Measurements from ENCODE around the gene MBD4. TPM values are rescaled to one million over a fixed set of nuclear protein-coding genes. Genes with fewer than 3 reads are reported as not detected.

MBD4 gene
- total RNA-seq, 4 donors from 2014 or later, result 11.4 to 38.6 (median 18.8) TPM

GRCh38 chr3:129446926-129447325 lies 7.2 kb upstream of the MBD4 start:
- Histone ChIP-seq H3K27me3 (no peaks in the 10 kb centered on the region), H3K27ac (no peak overlapping the region), H3K4me3 (no peak overlapping the region), H3K9me3 (no peaks in the 10 kb centered on the region), H3K36me3 (peaks cover 0 to 11% of the 10 kb centered on the region in 2 donors), H3K4me1 (peaks cover 3 to 48% (median 13%) of the 10 kb centered on the region in 3 donors)
- WGBS, 2 donors (ENCODE audit: low coverage in 1 of 2), result 44% methylated on average over 1 of the region's 1 CpG; no CpG with 5 or more reads in 1 of the 2 donors
- no peak for ATAC-seq
- TF ChIP-seq CTCF (IDR thresholded peaks at IDR 0.05) (no peak), POLR2AphosphoS5 (IDR thresholded peaks at IDR 0.05) (no peak), EP300 (IDR thresholded peaks at IDR 0.05) (no peak), POLR2A (IDR thresholded peaks at IDR 0.05) (no peak)

DNA sequence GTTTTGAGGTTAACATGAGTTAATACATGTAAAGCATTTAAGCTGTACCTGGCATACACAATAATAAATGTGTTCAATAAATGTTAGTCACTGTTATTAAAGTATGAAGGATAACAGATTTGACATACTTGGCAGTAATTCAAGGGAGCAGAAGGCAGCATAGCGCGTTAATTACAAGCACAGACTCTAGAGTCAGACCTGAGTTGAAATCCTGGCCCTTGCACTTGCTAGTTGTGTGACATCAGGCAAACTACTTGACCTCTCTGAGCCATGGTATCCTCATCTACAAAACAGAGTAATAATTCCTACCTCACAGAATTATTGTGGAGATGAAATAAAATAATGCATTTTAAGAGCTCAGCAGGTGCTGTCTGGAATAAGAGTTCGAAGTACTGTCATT lies 5.7 kb upstream of the MBD4 start:
- Histone ChIP-seq H3K36me3 (no peaks in the 10 kb centered on the region), H3K4me1 (peaks cover 11 to 62% (median 23%) of the 10 kb centered on the region in 3 donors), H3K27ac (no peak overlapping the region), H3K27me3 (no peaks in the 10 kb centered on the region), H3K4me3 (no peak overlapping the region), H3K9me3 (no peaks in the 10 kb centered on the region)
- 71 to 81% methylated on average over 3 of the region's 3 CpGs for WGBS, 2 donors (ENCODE audit: low coverage in 1 of 2)
- TF ChIP-seq CTCF (IDR thresholded peaks at IDR 0.05), result no peak
- no peak for ATAC-seq

DNA sequence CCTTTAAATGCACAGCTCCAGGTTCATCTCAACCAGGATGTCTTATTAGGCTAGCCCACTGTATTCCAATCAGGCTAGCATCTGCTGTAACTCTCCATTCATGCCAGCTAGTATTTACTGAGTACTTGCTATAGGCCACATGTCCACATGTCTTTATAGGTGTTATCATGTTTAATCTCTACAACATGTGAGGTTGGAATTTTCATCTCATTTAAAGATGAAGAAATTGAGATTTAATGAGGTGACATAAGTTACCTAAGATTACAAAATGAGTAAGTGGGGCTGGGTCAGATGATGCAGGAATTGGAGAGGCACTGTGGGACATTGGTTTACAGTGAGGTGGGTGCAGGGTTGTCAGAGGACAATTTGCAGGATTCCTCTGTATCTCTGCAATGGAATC lies 3.2 kb upstream of the MBD4 start:
- Histone ChIP-seq H3K9me3 (no peaks in the 10 kb centered on the region), H3K36me3 (no peaks in the 10 kb centered on the region), H3K27ac (peak overlapping the region in 3 of 4 donors; percentile 88 to 92 (median 90)), H3K4me1 (peaks cover 17 to 58% (median 29%) of the 10 kb centered on the region in 3 donors), H3K27me3 (no peaks in the 10 kb centered on the region), H3K4me3 (no peak overlapping the region)
- ATAC-seq, result no peak
- TF ChIP-seq POLR2A (IDR thresholded peaks at IDR 0.05) (no peak), EP300 (IDR thresholded peaks at IDR 0.05) (no peak), CTCF (IDR thresholded peaks at IDR 0.05) (no peak)

DNA sequence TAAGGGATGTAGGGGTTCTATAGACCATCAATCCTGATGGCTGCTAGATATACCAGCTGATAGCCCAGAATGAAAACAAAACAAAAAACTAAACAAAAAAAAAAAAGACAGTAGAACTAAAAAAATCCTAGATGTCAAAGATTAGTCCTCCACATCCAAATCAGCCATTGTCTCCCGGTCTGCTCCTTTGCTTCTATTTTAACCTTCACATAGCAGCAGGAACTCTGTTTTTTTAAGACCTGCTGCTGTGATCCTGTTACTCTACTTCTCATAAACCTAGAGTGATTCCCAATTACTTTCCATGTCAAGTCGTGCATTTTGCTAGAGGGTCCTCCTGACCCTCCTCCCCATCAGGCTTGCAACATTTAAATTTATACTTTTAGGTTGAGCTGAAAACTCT lies 2.7 kb upstream of the MBD4 start:
- H3K4me3 ChIP-seq, result no peak overlapping the region
- no peaks in the 10 kb centered on the region for H3K27me3 ChIP-seq
- H3K9me3 ChIP-seq, result no peaks in the 10 kb centered on the region
- TF ChIP-seq EP300 (IDR thresholded peaks at IDR 0.05) (no peak), POLR2A (IDR thresholded peaks at IDR 0.05) (no peak), CTCF (IDR thresholded peaks at IDR 0.05) (no peak), POLR2AphosphoS5 (IDR thresholded peaks at IDR 0.05) (no peak)
- peak overlapping the region; percentile 59 to 92 (median 89) for H3K27ac ChIP-seq
- WGBS, 2 donors (ENCODE audit: low coverage in 1 of 2), result 32 to 44% methylated on average over 2 of the region's 2 CpGs
- peaks cover 0 to 4% of the 10 kb centered on the region in 2 donors for H3K36me3 ChIP-seq
- ATAC-seq, result no peak
- H3K4me1 ChIP-seq, result peaks cover 17 to 62% (median 29%) of the 10 kb centered on the region in 3 donors

GRCh38 chr3:129441782-129442181 lies 2.0 kb upstream of the MBD4 start:
- TF ChIP-seq POLR2AphosphoS5 (IDR thresholded peaks at IDR 0.05) (peak; percentile 12), EP300 (IDR thresholded peaks at IDR 0.05) (no peak)
- peaks cover 17 to 69% (median 29%) of the 10 kb centered on the region in 3 donors for H3K4me1 ChIP-seq
- no peaks in the 10 kb centered on the region for H3K27me3 ChIP-seq
- H3K4me3 ChIP-seq, result peak overlapping the region in 1 of 2 donors; percentile 86
- peaks cover 0 to 11% of the 10 kb centered on the region in 2 donors for H3K36me3 ChIP-seq
- ATAC-seq, result no peak
- peak overlapping the region; percentile 59 to 92 (median 89) for H3K27ac ChIP-seq
- 0 to 6% methylated on average over 3 to 4 of the region's 4 CpGs for WGBS, 2 donors (ENCODE audit: low coverage in 1 of 2)
- no peaks in the 10 kb centered on the region for H3K9me3 ChIP-seq
